Measurements from ENCODE around the gene RRAD.
A peak's percentile ranks its signal among the peaks of the same experiment; 100 is the strongest.
"Not testable (repeated sequence)": the region's sequence is repeated elsewhere in the genome, so short reads cannot be mapped to it uniquely, and the experiment has no call there.

RRAD gene, protein sequence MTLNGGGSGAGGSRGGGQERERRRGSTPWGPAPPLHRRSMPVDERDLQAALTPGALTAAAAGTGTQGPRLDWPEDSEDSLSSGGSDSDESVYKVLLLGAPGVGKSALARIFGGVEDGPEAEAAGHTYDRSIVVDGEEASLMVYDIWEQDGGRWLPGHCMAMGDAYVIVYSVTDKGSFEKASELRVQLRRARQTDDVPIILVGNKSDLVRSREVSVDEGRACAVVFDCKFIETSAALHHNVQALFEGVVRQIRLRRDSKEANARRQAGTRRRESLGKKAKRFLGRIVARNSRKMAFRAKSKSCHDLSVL

DNA sequence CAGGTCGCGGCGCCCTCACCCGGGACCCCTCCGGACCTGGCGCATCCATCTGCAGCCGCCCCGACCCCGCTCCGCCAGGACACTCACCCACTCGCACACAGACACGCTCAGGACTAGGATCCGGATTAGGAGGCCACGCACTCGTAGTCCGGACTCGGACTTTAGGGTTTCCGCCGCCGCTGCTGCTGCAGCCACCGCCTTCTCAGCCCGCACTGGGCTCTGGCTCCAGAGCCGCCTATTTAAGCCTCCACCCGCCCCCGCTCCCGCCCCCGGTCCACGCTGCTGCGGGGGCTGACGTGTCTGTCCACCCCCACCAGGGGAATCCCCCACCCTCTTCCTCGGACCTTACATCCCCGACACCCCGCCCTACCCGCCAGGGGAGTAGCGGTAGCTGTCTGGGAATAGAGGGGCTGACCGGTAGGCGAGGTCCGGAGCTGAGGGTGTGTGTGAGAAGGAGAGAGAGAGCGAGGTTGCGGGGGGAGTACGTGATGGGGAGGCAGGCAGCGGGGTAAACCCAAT is at the start of gene RRAD:
Gene RRAD (minus strand): TSS at position 214 of the 519 bp plus-strand sequence. CDS start 356 bp downstream, outside the sequence.
- Histone ChIP-seq H3K9ac (ENCODE audit: low read depth, low read length) (no peak within 1 kb of the TSS), H3K4me3 (ENCODE audit: low read depth in 1 of 2, low read length in 2 of 2) (no peak within 1 kb of the TSS), H3K79me2 (ENCODE audit: insufficient read depth, low read length) (no peaks in the 10 kb centered on the region), H3K27ac (ENCODE audit: low read length) (no peak within 1 kb of the TSS), H3K4me2 (ENCODE audit: insufficient read depth, low read length) (no peak within 1 kb of the TSS), H3K9me3 (ENCODE audit: insufficient read depth, low read length, severe bottlenecking) (no peaks in the 10 kb centered on the region), H3K36me3 (ENCODE audit: insufficient read depth, low read length) (no peaks in the 10 kb centered on the region), H3K27me3 (ENCODE audit: insufficient read depth, low read length, poor library complexity) (no peaks in the 10 kb centered on the region), H3K4me1 (ENCODE audit: insufficient read depth, low read length) (no peaks in the 10 kb centered on the region), H4K20me1 (ENCODE audit: insufficient read depth, low read length) (no peaks in the 10 kb centered on the region), H2AFZ (ENCODE audit: low read depth, low read length) (no peak within 1 kb of the TSS)
- ATAC-seq (ENCODE audit: insufficient read depth, low read depth) (no peak), DNase-seq (no peak)
- no peak for TF ChIP-seq CTCF (IDR thresholded peaks at IDR 0.05; ENCODE audit: borderline replicate concordance, extremely low read depth, low read length, poor library complexity, severe bottlenecking)
- no peak for TF ChIP-seq EZH2 (IDR thresholded peaks at IDR 0.05; ENCODE audit: borderline replicate concordance, low read depth, low read length, severe bottlenecking)

DNA sequence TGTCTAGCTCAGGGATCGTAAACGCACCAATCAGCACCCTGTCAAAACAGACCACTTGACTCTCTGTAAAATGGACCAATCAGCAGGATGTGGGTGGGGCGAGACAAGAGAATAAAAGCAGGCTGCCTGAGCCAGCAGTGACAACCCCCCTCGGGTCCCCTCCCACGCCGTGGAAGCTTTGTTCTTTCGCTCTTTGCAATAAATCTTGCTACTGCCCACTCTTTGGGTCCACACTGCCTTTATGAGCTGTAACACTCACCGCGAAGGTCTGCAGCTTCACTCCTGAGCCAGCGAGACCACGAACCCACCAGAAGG is 49.6 kb upstream of the RRAD start:
- H3K4me2 ChIP-seq (ENCODE audit: insufficient read depth, low read length); H2AFZ ChIP-seq (ENCODE audit: low read depth, low read length); H3K36me3 ChIP-seq (ENCODE audit: insufficient read depth, low read length): not testable (repeated sequence)

GRCh38 chr16:66974156-66974931 is 49.0 kb upstream of the RRAD start:
- H3K4me2 ChIP-seq (ENCODE audit: insufficient read depth, low read length); DNase-seq; H3K4me1 ChIP-seq (ENCODE audit: insufficient read depth, low read length); H3K36me3 ChIP-seq (ENCODE audit: insufficient read depth, low read length); H3K27ac ChIP-seq (ENCODE audit: low read length); H3K27me3 ChIP-seq (ENCODE audit: insufficient read depth, low read length, poor library complexity); H2AFZ ChIP-seq (ENCODE audit: low read depth, low read length); H3K9me3 ChIP-seq (ENCODE audit: insufficient read depth, low read length, severe bottlenecking); H3K79me2 ChIP-seq (ENCODE audit: insufficient read depth, low read length); H3K4me3 ChIP-seq (ENCODE audit: low read depth in 1 of 2, low read length in 2 of 2); ATAC-seq (ENCODE audit: insufficient read depth, low read depth); H3K9ac ChIP-seq (ENCODE audit: low read depth, low read length); H4K20me1 ChIP-seq (ENCODE audit: insufficient read depth, low read length): not testable (repeated sequence)

More for the DNA sequence above, 49.6 kb upstream of the RRAD start:
- not testable (repeated sequence) for H3K4me3 ChIP-seq (ENCODE audit: low read depth in 1 of 2, low read length in 2 of 2); H3K27ac ChIP-seq (ENCODE audit: low read length); H4K20me1 ChIP-seq (ENCODE audit: insufficient read depth, low read length); H3K79me2 ChIP-seq (ENCODE audit: insufficient read depth, low read length); H3K4me1 ChIP-seq (ENCODE audit: insufficient read depth, low read length); ATAC-seq (ENCODE audit: insufficient read depth, low read depth); H3K9me3 ChIP-seq (ENCODE audit: insufficient read depth, low read length, severe bottlenecking); H3K27me3 ChIP-seq (ENCODE audit: insufficient read depth, low read length, poor library complexity); H3K9ac ChIP-seq (ENCODE audit: low read depth, low read length)
- peak; percentile 65 for DNase-seq

DNA sequence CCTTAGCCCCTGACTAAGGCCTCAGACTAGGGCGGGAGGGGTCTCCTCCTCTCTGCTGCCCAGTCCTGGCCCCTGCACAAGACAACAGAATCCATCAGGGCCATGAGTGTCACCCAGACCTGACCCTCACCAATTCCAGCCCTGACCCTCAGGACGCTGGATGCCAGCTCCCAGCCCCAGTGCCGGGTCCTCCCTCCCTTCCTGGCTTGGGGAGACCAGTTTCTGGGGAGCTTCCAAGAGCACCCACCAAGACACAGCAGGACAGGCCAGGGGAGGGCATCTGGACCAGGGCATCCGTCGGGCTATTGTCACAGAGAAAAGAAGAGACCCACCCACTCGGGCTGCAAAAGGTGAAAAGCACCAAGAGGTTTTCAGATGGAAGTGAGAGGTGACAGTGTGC is 48.4 kb upstream of the RRAD start:
- no peak overlapping the region for H2AFZ ChIP-seq (ENCODE audit: low read depth, low read length)
- no peaks in the 10 kb centered on the region for H3K9me3 ChIP-seq (ENCODE audit: insufficient read depth, low read length, severe bottlenecking)
- no peak for ATAC-seq (ENCODE audit: insufficient read depth, low read depth)
- H3K27ac ChIP-seq (ENCODE audit: low read length), result no peak overlapping the region
- H3K4me3 ChIP-seq (ENCODE audit: low read depth in 1 of 2, low read length in 2 of 2), result no peak overlapping the region
- no peak overlapping the region for H3K4me2 ChIP-seq (ENCODE audit: insufficient read depth, low read length)
- peaks cover 2% of the 10 kb centered on the region; the same call in 1 of the 2 replicates for H3K4me1 ChIP-seq (ENCODE audit: insufficient read depth, low read length)
- no peaks in the 10 kb centered on the region for H4K20me1 ChIP-seq (ENCODE audit: insufficient read depth, low read length)
- TF ChIP-seq CTCF (IDR thresholded peaks at IDR 0.05; ENCODE audit: borderline replicate concordance, extremely low read depth, low read length, poor library complexity, severe bottlenecking) (no peak), EZH2 (IDR thresholded peaks at IDR 0.05; ENCODE audit: borderline replicate concordance, low read depth, low read length, severe bottlenecking) (no peak)
- no peaks in the 10 kb centered on the region for H3K79me2 ChIP-seq (ENCODE audit: insufficient read depth, low read length)
- no peak overlapping the region for H3K9ac ChIP-seq (ENCODE audit: low read depth, low read length)
- no peaks in the 10 kb centered on the region for H3K36me3 ChIP-seq (ENCODE audit: insufficient read depth, low read length)
- H3K27me3 ChIP-seq (ENCODE audit: insufficient read depth, low read length, poor library complexity), result no peaks in the 10 kb centered on the region
- DNase-seq, result no peak
